PFSK-1 (cell line): ENCODE results near the gene TREM2.

Experiments used
- POLR2AphosphoS5 ChIP-seq: IDR thresholded peaks from 2 replicates; pipeline ENCODE4 v1.6.1; 2012; ENCODE audit warnings: low read depth, mild to moderate bottlenecking, control low read depth, low read length, moderate library complexity
- TAF1 ChIP-seq: IDR thresholded peaks from 2 replicates; pipeline ENCODE4 v1.6.1; 2012; ENCODE audit warnings: low read length, control low read depth, borderline replicate concordance; ENCODE audit not compliant: insufficient read depth

GRCh38 chr6:41150671-41151070, 12.2 kb downstream of the TREM2 start:
- TF ChIP-seq POLR2AphosphoS5: no peak
- no peak for TF ChIP-seq TAF1
